ENCODE results near the gene TCTN3.

Gene TCTN3

DNA sequence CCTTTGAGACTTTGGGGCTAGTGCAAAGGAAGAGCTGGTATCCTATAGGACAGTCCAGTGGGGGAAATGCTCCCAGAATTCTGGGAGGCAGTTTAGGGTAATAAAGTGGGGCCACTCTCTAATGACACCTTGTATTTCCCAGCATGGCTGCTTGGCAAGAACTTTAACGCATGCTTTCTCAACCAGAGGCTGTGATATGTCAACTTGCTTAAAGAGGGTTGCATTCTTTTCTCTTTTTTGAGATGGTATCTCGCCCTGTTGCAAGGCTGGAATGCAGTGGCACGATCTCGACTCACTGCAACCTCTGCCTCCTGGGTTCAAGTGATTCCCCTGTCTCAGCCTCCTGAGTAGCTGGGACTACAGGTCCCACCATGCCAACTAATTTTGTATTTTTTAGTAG is 75.6 kb downstream of the TCTN3 start:
- no peak for DNase-seq

GRCh38 chr10:95616446-95616845 is 77.3 kb downstream of the TCTN3 start:
- no peak for DNase-seq

Data from retina (tissue), 1 donor.